HepG2 (cell line): ENCODE measurements around the gene DDR2.

Experiments
- CTCF ChIP-seq: sonication (generic); formaldehyde crosslinking; IDR thresholded peaks from 2 replicates; pipeline ENCODE4 v1.5.0; 2020; ENCODE audit warnings: mild to moderate bottlenecking, missing genetic modification reagents, moderate library complexity
- ELF4 ChIP-seq: sonication (generic); formaldehyde crosslinking; IDR thresholded peaks from 2 replicates; pipeline ENCODE4 v1.5.0; 2020; ENCODE audit warnings: missing genetic modification reagents, mild to moderate bottlenecking, moderate library complexity, borderline replicate concordance
- FOSL2 ChIP-seq: sonication (generic); formaldehyde crosslinking; IDR thresholded peaks from 2 replicates; pipeline ENCODE4 v1.4.0; 2020; ENCODE audit warnings: missing genetic modification reagents
- KAT7 ChIP-seq: IDR thresholded peaks from 2 replicates; pipeline ENCODE4 v1.6.1; 2018; ENCODE audit warnings: borderline replicate concordance, missing compliant biosample characterization
- MYC ChIP-seq: sonication (generic); formaldehyde crosslinking; IDR thresholded peaks from 2 replicates; pipeline ENCODE4 v1.9.0; 2021; ENCODE audit warnings: missing genetic modification reagents, borderline replicate concordance
- MYNN ChIP-seq: sonication (generic); formaldehyde crosslinking; IDR thresholded peaks from 2 replicates; pipeline ENCODE4 v1.4.0; 2020; ENCODE audit warnings: mild to moderate bottlenecking, low read depth, missing genetic modification reagents
- PRPF4 ChIP-seq: fragments of 200-400 bp; formaldehyde crosslinking; IDR thresholded peaks from 2 replicates; pipeline ENCODE4 v1.6.1; 2016; ENCODE audit warnings: low read length, low read depth; ENCODE audit not compliant: poor library complexity, severe bottlenecking
- RBFOX2 ChIP-seq: fragments of 200-400 bp; formaldehyde crosslinking; IDR thresholded peaks from 2 replicates; pipeline ENCODE4 v1.6.1; 2017; ENCODE audit warnings: low read depth, mild to moderate bottlenecking, low read length
- THAP7 ChIP-seq: sonication (generic); formaldehyde crosslinking; IDR thresholded peaks from 2 replicates; pipeline ENCODE4 v1.8.1; 2023; ENCODE audit warnings: mild to moderate bottlenecking, missing genetic modification reagents

- no peak for TF ChIP-seq THAP7 (CRISPR knock-in tag)
- no peak for TF ChIP-seq FOSL2
- no peak for TF ChIP-seq PRPF4
- TF ChIP-seq CTCF: no peak
- no peak for TF ChIP-seq MYNN
- TF ChIP-seq ELF4 (CRISPR knock-in tag): no peak
- no peak for TF ChIP-seq KAT7 (CRISPR knock-in tag)
- TF ChIP-seq MYC (CRISPR knock-in tag): no peak
- TF ChIP-seq RBFOX2: no peak
These were observed 32.8 kb upstream of the DDR2 start for GRCh38 chr1:162599451-162599850.
